ENCODE data around the gene NDUFAF7. TPM values are rescaled to one million over a fixed set of nuclear protein-coding genes. Genes with fewer than 3 reads are reported as not detected.

Gene NDUFAF7
- polyA plus RNA-seq, 1 experiment: 23.3 TPM

DNA sequence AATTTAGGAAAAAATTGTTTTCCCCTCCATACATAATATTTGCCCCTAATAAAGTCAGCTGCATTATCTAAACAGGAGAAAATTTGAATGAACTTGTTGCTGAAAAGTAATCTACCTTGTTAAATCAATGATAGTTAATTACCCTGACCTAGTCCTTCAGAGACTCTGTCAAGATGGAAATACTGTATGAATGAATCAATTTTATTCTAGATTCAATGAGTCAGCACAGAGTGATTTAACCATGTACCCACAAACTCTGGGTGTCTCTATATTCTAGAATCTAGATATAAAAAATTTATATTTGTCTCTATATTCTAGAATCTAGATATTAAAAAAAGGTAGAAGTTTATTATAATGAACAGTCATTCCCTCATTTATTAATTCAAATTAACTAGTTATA, 36.2 kb downstream of the NDUFAF7 start:
- TF ChIP-seq, protein P1, sequence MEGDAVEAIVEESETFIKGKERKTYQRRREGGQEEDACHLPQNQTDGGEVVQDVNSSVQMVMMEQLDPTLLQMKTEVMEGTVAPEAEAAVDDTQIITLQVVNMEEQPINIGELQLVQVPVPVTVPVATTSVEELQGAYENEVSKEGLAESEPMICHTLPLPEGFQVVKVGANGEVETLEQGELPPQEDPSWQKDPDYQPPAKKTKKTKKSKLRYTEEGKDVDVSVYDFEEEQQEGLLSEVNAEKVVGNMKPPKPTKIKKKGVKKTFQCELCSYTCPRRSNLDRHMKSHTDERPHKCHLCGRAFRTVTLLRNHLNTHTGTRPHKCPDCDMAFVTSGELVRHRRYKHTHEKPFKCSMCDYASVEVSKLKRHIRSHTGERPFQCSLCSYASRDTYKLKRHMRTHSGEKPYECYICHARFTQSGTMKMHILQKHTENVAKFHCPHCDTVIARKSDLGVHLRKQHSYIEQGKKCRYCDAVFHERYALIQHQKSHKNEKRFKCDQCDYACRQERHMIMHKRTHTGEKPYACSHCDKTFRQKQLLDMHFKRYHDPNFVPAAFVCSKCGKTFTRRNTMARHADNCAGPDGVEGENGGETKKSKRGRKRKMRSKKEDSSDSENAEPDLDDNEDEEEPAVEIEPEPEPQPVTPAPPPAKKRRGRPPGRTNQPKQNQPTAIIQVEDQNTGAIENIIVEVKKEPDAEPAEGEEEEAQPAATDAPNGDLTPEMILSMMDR (IDR thresholded peaks at IDR 0.05; ENCODE audit: low read depth, low read length): no peak
- Histone ChIP-seq H3K9me3 (ENCODE audit: control insufficient read depth, insufficient read depth, low read length) (no peaks in the 10 kb centered on the region), H3K27ac (ENCODE audit: low read depth, low read length) (no peak overlapping the region), H3K27me3 (ENCODE audit: control insufficient read depth, insufficient read depth, low read length) (no peaks in the 10 kb centered on the region), H3K4me3 (ENCODE audit: low read depth, low read length) (no peak overlapping the region)
- ChIA-PET CTCF (no interaction called here), POLR2A (no interaction called here)
- no peak for DNase-seq (ENCODE audit: low read depth, low spot score)

DNA sequence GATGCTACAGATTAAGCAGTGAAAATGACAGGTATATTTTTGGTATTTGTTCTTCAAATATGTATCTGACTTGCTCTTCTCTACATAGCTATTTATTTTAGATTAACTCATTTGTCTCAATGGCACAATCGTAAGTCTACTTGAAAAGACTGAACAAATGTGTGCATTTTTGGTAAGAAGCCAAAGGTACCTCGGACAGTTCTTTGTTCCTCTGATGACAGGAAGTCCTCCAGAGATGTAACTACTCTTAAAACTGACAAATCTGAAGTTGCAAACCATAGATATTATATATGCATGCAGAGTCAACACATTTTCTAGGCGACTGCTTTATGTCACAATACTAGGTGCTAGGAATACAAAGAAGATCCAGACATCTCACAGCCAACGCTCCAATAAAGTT, 36.7 kb downstream of the NDUFAF7 start:
- ChIA-PET CTCF (no interaction called here), POLR2A (no interaction called here)
- Histone ChIP-seq H3K27me3 (ENCODE audit: control insufficient read depth, insufficient read depth, low read length) (no peaks in the 10 kb centered on the region), H3K27ac (ENCODE audit: low read depth, low read length) (no peak overlapping the region), H3K9me3 (ENCODE audit: control insufficient read depth, insufficient read depth, low read length) (no peaks in the 10 kb centered on the region), H3K4me3 (ENCODE audit: low read depth, low read length) (no peak overlapping the region)
- no peak for DNase-seq (ENCODE audit: low read depth, low spot score)
- TF ChIP-seq, protein P1 (IDR thresholded peaks at IDR 0.05; ENCODE audit: low read depth, low read length): no peak

DNA sequence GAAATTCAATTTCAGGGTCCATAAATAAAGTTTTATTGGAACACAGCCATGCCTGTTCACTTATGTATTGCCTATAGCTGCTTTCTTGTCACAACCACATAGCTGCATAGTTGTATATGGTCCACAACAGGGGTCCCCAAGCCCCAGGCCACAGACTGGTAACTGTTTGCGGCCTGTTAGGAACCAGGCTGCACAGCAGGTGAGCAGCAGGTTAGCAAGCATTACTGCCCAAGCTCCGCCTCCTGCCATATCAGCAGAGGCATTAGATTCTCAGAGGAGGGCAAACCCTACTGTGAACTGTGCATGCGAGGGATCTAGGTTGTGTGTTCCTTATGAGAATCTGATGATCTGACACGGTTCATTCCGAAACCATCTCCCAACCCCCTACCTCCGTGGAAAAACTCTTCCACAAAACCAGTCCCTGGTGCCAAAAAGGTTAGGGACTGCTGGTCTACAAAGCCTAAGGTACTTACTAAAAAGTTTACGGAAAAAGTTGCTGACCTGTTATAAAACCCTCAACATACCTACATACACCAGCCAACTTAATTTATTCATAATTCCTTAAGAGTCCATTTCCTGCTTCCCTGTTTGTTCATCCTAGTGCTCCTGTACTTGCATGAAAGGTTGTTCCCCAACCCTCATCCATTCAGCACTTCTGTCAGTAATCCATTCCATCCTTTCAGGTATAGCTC, 40.1 kb downstream of the NDUFAF7 start:
- CTCF ChIA-PET: interaction anchor here (0.6 kb wide), 1 partner anchor 92 kb away, joined by 3 read pairs; no protein-coding TSS in a partner anchor
- TF ChIP-seq, protein P1 (IDR thresholded peaks at IDR 0.05; ENCODE audit: low read depth, low read length): no peak
- no peaks in the 10 kb centered on the region for H3K9me3 ChIP-seq (ENCODE audit: control insufficient read depth, insufficient read depth, low read length)
- H3K27ac ChIP-seq (ENCODE audit: low read depth, low read length): no peak overlapping the region
- DNase-seq (ENCODE audit: low read depth, low spot score): no peak
- POLR2A ChIA-PET: no interaction called here
- H3K27me3 ChIP-seq (ENCODE audit: control insufficient read depth, insufficient read depth, low read length): no peaks in the 10 kb centered on the region
- no peak overlapping the region for H3K4me3 ChIP-seq (ENCODE audit: low read depth, low read length)

DNA sequence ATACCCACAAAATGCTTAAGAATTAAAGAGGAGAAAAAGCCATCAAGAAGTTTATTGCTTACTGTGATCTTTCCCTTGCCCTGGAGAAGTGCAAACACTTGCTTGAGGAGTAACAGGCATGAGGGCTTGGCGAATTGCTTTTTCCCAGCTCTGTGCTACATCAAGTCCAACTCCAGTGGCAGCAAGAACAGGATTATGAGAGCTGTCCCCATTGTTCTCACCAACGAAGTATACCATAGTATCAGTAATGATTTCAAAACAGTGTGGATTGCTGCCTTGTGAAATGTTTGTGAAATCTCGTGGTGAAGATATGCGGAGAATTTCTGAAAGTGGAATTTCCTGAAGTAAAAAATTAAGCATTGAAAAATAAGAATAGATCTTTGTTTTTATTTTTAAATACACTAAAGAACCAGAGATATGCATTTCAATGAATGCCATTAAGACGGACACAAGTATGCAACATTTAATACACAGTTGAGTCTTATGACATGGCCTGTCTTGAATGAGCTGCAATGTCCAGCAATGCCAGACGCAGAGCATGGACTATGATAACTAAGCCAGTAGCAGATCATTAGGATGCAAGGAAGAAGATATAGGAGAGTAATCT, 43.0 kb downstream of the NDUFAF7 start:
- H3K4me3 ChIP-seq (ENCODE audit: low read depth, low read length): no peak overlapping the region
- TF ChIP-seq, protein P1 (IDR thresholded peaks at IDR 0.05; ENCODE audit: low read depth, low read length): no peak
- DNase-seq (ENCODE audit: low read depth, low spot score): no peak
- H3K27ac ChIP-seq (ENCODE audit: low read depth, low read length): no peak overlapping the region
- H3K27me3 ChIP-seq (ENCODE audit: control insufficient read depth, insufficient read depth, low read length): no peaks in the 10 kb centered on the region
- POLR2A ChIA-PET: interaction anchor here (0.6 kb wide), 1 partner anchor 74 kb away, joined by 3 read pairs; no protein-coding TSS in a partner anchor
- CTCF ChIA-PET: no interaction called here
- no peaks in the 10 kb centered on the region for H3K9me3 ChIP-seq (ENCODE audit: control insufficient read depth, insufficient read depth, low read length)

DNA sequence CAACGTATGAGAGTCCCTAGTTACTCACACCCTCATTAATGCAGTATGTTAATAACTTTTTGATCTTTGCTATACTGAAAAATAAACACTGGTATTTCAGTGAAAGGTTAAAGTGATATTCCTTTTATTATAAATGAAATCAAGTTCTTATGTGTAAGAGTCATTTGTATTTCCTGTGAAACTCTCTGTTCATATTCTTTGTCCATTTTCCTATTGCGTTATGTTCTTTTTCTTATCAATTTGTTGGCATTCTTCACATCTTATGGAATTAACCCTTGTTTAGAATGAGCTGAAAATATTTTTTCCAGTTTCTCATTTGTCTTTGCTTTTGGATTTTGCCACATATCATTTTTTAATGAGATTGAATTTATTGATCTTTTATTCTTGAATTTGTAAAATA, 44.8 kb downstream of the NDUFAF7 start:
- H3K27ac ChIP-seq (ENCODE audit: low read depth, low read length): no peak overlapping the region
- no peaks in the 10 kb centered on the region for H3K9me3 ChIP-seq (ENCODE audit: control insufficient read depth, insufficient read depth, low read length)
- TF ChIP-seq, protein P1 (IDR thresholded peaks at IDR 0.05; ENCODE audit: low read depth, low read length): no peak
- DNase-seq (ENCODE audit: low read depth, low spot score): no peak
- no peak overlapping the region for H3K4me3 ChIP-seq (ENCODE audit: low read depth, low read length)
- ChIA-PET POLR2A (no interaction called here), CTCF (no interaction called here)
- no peaks in the 10 kb centered on the region for H3K27me3 ChIP-seq (ENCODE audit: control insufficient read depth, insufficient read depth, low read length)

All from AG04450 (cell line).